Smooth muscle cell (in vitro differentiated cells): ENCODE results near the gene PACSIN1. TPM values are rescaled to one million over a fixed set of nuclear protein-coding genes. Genes with fewer than 3 reads are reported as not detected.

Experiments used
- DNase-seq: peaks from one replicate; lab custom pipeline; 2025; ENCODE audit not compliant: unreplicated experiment; lab: John Stamatoyannopoulos, UW
- H2AFZ ChIP-seq: fragments of 200-600 bp; sonication (generic); 2 replicates; pipeline ENCODE4 v1.6.0; 2016; ENCODE audit warnings: antibody characterized with exemption, low read depth, mild to moderate bottlenecking
- H3F3A ChIP-seq: fragments of 200-600 bp; sonication (generic); 2 replicates; pipeline ENCODE4 v1.6.0; 2017; ENCODE audit warnings: antibody characterized with exemption, low read depth
- H3K27ac ChIP-seq: fragments of 200-600 bp; sonication (generic); 2 replicates; pipeline ENCODE4 v1.5.1; 2016; ENCODE audit warnings: low read depth, mild to moderate bottlenecking
- H3K27me3 ChIP-seq: fragments of 200-600 bp; sonication (generic); 2 replicates; pipeline ENCODE4 v1.6.1; 2016; ENCODE audit warnings: low read depth, mild to moderate bottlenecking
- H3K36me3 ChIP-seq: fragments of 200-600 bp; sonication (generic); 2 replicates; pipeline ENCODE4 v1.5.1; 2016; ENCODE audit warnings: low read depth
- H3K4me1 ChIP-seq: fragments of 200-600 bp; sonication (generic); 2 replicates; pipeline ENCODE4 v1.5.1; 2016; ENCODE audit warnings: low read depth
- H3K4me2 ChIP-seq: fragments of 200-600 bp; sonication (generic); 2 replicates; pipeline ENCODE4 v1.6.0; 2016; ENCODE audit warnings: mild to moderate bottlenecking
- H3K4me3 ChIP-seq: fragments of 200-600 bp; sonication (generic); 2 replicates; pipeline ENCODE4 v1.5.1; 2016; ENCODE audit warnings: mild to moderate bottlenecking
- H3K79me2 ChIP-seq: fragments of 200-600 bp; sonication (generic); 2 replicates; pipeline ENCODE4 v1.6.0; 2016; ENCODE audit warnings: low read depth, mild to moderate bottlenecking
- H3K9ac ChIP-seq: fragments of 200-600 bp; sonication (generic); 2 replicates; pipeline ENCODE4 v1.6.0; 2016; ENCODE audit warnings: low read depth
- H3K9me3 ChIP-seq: fragments of 200-600 bp; sonication (generic); replicated peaks from 2 replicates; pipeline ENCODE4 v1.5.1; 2016; ENCODE audit warnings: low read depth
- H4K20me1 ChIP-seq: fragments of 200-600 bp; sonication (generic); 2 replicates; pipeline ENCODE4 v1.6.0; 2016; ENCODE audit warnings: low read depth
- WGBS: methylation state at CpG from one replicate; pipeline ENCODE4 v1.1.7; 2016; ENCODE audit warnings: low lambda C conversion rate; 5-methylcytosine and 5-hydroxymethylcytosine counted together
- polyA plus RNA-seq: library from polyadenylated mRNA; unstranded; fragments of >200 nt; fragmentation: Nextera tagmentation; extraction: Ambion mirVana; gene quantifications from 2 replicates; pipeline ENCODE4 v1.2.1, GENCODE V29; 2016
- total RNA-seq: library from RNA; depleted of rRNA; stranded (reverse); fragments of >200 nt; gene quantifications from 2 replicates; pipeline ENCODE4 v1.2.3, GENCODE V29; 2014
- TF ChIP-seq, protein P1 (sequence below): fragments of 200-600 bp; sonication (generic); IDR thresholded peaks from 2 replicates; pipeline ENCODE4 v1.5.1; 2017; ENCODE audit warnings: borderline replicate concordance, mild to moderate bottlenecking, antibody characterized with exemption; ENCODE audit not compliant: insufficient read depth, poor library complexity, severe bottlenecking

PACSIN1 gene
- total and polyA plus RNA-seq, 2 experiments from 2014 or later: not detected

GRCh38 chr6:34578445-34579262 lies 112.8 kb downstream of the PACSIN1 start:
- Histone ChIP-seq H3F3A (no peaks in the 10 kb centered on the region), H3K79me2 (no peaks in the 10 kb centered on the region), H2AFZ (no peak overlapping the region), H3K9ac (no peak overlapping the region), H3K4me3 (no peak overlapping the region), H3K4me1 (no peaks in the 10 kb centered on the region), H3K27ac (no peak overlapping the region), H3K27me3 (no peaks in the 10 kb centered on the region), H3K36me3 (no peaks in the 10 kb centered on the region), H3K4me2 (no peak overlapping the region), H4K20me1 (peaks cover 9% of the 10 kb centered on the region), H3K9me3 (no peaks in the 10 kb centered on the region)
- DNase-seq: no peak
- TF ChIP-seq, protein P1, sequence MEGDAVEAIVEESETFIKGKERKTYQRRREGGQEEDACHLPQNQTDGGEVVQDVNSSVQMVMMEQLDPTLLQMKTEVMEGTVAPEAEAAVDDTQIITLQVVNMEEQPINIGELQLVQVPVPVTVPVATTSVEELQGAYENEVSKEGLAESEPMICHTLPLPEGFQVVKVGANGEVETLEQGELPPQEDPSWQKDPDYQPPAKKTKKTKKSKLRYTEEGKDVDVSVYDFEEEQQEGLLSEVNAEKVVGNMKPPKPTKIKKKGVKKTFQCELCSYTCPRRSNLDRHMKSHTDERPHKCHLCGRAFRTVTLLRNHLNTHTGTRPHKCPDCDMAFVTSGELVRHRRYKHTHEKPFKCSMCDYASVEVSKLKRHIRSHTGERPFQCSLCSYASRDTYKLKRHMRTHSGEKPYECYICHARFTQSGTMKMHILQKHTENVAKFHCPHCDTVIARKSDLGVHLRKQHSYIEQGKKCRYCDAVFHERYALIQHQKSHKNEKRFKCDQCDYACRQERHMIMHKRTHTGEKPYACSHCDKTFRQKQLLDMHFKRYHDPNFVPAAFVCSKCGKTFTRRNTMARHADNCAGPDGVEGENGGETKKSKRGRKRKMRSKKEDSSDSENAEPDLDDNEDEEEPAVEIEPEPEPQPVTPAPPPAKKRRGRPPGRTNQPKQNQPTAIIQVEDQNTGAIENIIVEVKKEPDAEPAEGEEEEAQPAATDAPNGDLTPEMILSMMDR: no peak
- 94% methylated on average over 7 of the region's 7 CpGs for WGBS

- Histone ChIP-seq H3K27ac (no peak overlapping the region), H3K4me3 (no peak overlapping the region), H3K9me3 (no peaks in the 10 kb centered on the region), H4K20me1 (peaks cover 22% of the 10 kb centered on the region), H3K4me2 (no peak overlapping the region), H3K36me3 (no peaks in the 10 kb centered on the region), H3K27me3 (no peaks in the 10 kb centered on the region), H2AFZ (no peak overlapping the region), H3K4me1 (no peaks in the 10 kb centered on the region), H3K79me2 (no peaks in the 10 kb centered on the region), H3F3A (no peaks in the 10 kb centered on the region), H3K9ac (no peak overlapping the region)
- DNase-seq: no peak
- TF ChIP-seq, protein P1: no peak
- WGBS: 93% methylated on average over 6 of the region's 6 CpGs
Observed at GRCh38 chr6:34580707-34581560, 115.1 kb downstream of the PACSIN1 start.

GRCh38 chr6:34581561-34581920 lies 115.7 kb downstream of the PACSIN1 start:
- Histone ChIP-seq H4K20me1 (peaks cover 26% of the 10 kb centered on the region), H3K79me2 (no peaks in the 10 kb centered on the region), H3K4me3 (no peak overlapping the region), H3K27ac (no peak overlapping the region), H3K27me3 (no peaks in the 10 kb centered on the region), H3K36me3 (no peaks in the 10 kb centered on the region), H3F3A (no peaks in the 10 kb centered on the region), H2AFZ (no peak overlapping the region), H3K4me2 (no peak overlapping the region), H3K9ac (no peak overlapping the region), H3K9me3 (no peaks in the 10 kb centered on the region), H3K4me1 (no peaks in the 10 kb centered on the region)
- WGBS: 98% methylated on average over 4 of the region's 4 CpGs
- no peak for DNase-seq
- TF ChIP-seq, protein P1: no peak
